ENCODE measurements around the gene COG3.

- no peak for TF ChIP-seq JUN (IDR thresholded peaks at IDR 0.05; ENCODE audit: borderline replicate concordance, insufficient read depth, insufficient read length, low read depth)
- TF ChIP-seq, protein P1, sequence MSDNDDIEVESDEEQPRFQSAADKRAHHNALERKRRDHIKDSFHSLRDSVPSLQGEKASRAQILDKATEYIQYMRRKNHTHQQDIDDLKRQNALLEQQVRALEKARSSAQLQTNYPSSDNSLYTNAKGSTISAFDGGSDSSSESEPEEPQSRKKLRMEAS (IDR thresholded peaks at IDR 0.05; ENCODE audit: insufficient read depth, insufficient read length), result no peak
Observed at GRCh38 chr13:45416516-45417128, 48.1 kb upstream of the COG3 start.
